SK-N-SH (cell line): ENCODE data around the gene KIT. TPM values are rescaled to one million over a fixed set of nuclear protein-coding genes. Genes with fewer than 3 reads are reported as not detected.

Experiments used
- CTCF ChIA-PET: fragments of 300-600, 350-600 bp; formaldehyde crosslinking; extraction: SDS; loops from one replicate; lab custom pipeline; 2021; lab: Yijun Ruan, JAX
- POLR2A ChIA-PET: fragments of 350-600 bp; sonication (Branson Sonifier 250); formaldehyde crosslinking; extraction: SDS; loops from one replicate; lab custom pipeline; 2020; ENCODE audit warnings: antibody characterized with exemption, inconsistent platforms; lab: Yijun Ruan, JAX
- DNase-seq: peaks from one replicate; pipeline ENCODE4 v3.0.0; 2012
- H2AFZ ChIP-seq: fragments of 200-600 bp; sonication (generic); 2 replicates; pipeline ENCODE4 v1.8.1; 2016; ENCODE audit warnings: antibody characterized with exemption, mild to moderate bottlenecking, low read depth
- H3F3A ChIP-seq: fragments of 200-600 bp; sonication (generic); replicated peaks from 2 replicates; pipeline ENCODE3; 2016; ENCODE audit warnings: antibody characterized with exemption, mild to moderate bottlenecking; ENCODE audit not compliant: insufficient read depth
- H3K27ac ChIP-seq, 2 experiments: fragments of 200-500 bp in 1 of 2; fragments of 200-600 bp in 1 of 2; sonication (Bioruptor generic) in 1 of 2; sonication (generic), shearing (Covaris generic) in 1 of 2; 2 replicates each; pipeline versions ENCODE4 v1.5.1 to v1.6.1; 2014 to 2016; ENCODE audit warnings: low read depth in 2 of 2, inconsistent platforms in 1 of 2, low read length in 1 of 2, mild to moderate bottlenecking in 1 of 2, mixed read lengths in 1 of 2
- H3K27me3 ChIP-seq: fragments of 200-600 bp; sonication (generic), shearing (Covaris generic); 2 replicates; pipeline ENCODE4 v1.6.1; 2016; ENCODE audit warnings: mixed run types; ENCODE audit not compliant: insufficient read depth
- H3K36me3 ChIP-seq, 2 experiments: fragments of 200-500 bp in 1 of 2; fragments of 200-600 bp in 1 of 2; sonication (Bioruptor generic) in 1 of 2; sonication (generic) in 1 of 2; replicated peaks in 1 of 2; 2 replicates each; pipeline versions ENCODE3 to v1.5.1; 2014 to 2016; ENCODE audit warnings: low read length in 1 of 2, mild to moderate bottlenecking in 1 of 2; ENCODE audit not compliant: insufficient read depth in 2 of 2, control insufficient read depth in 1 of 2
- H3K4me1 ChIP-seq, 2 experiments: fragments of 200-500 bp in 1 of 2; fragments of 200-600 bp in 1 of 2; sonication (Bioruptor generic) in 1 of 2; sonication (generic), shearing (Covaris generic) in 1 of 2; 2 replicates each; pipeline versions ENCODE4 v1.5.1 to v1.6.1; 2014 to 2016; ENCODE audit warnings: low read depth in 1 of 2, low read length in 1 of 2, mixed run types in 1 of 2; ENCODE audit not compliant: insufficient read depth in 2 of 2, control insufficient read depth in 1 of 2
- H3K4me2 ChIP-seq: fragments of 200-600 bp; sonication (generic), shearing (Covaris generic); 2 replicates; pipeline ENCODE4 v1.6.1; 2017; ENCODE audit warnings: mixed run types
- H3K4me3 ChIP-seq, 2 experiments: fragments of 200-500 bp in 1 of 2; fragments of 200-600 bp in 1 of 2; sonication (Bioruptor generic) in 1 of 2; sonication (generic), shearing (Covaris generic) in 1 of 2; 2 replicates each; pipeline versions ENCODE4 v1.5.1 to v1.8.1; 2014 to 2016; ENCODE audit warnings: low read depth in 2 of 2, inconsistent platforms in 1 of 2, low read length in 1 of 2, mild to moderate bottlenecking in 1 of 2, mixed read lengths in 1 of 2, moderate library complexity in 1 of 2
- H3K79me2 ChIP-seq: fragments of 200-600 bp; sonication (generic); 2 replicates; pipeline ENCODE4 v1.8.1; 2017; ENCODE audit warnings: mild to moderate bottlenecking; ENCODE audit not compliant: insufficient read depth
- H3K9ac ChIP-seq: fragments of 200-600 bp; sonication (generic); 2 replicates; pipeline ENCODE4 v1.6.1; 2017; ENCODE audit warnings: mixed run types
- H3K9me2 ChIP-seq: fragments of 200-600 bp; sonication (generic); 2 replicates; pipeline ENCODE4 v1.6.1; 2017; ENCODE audit warnings: mixed run types
- H3K9me3 ChIP-seq: fragments of 200-600 bp; sonication (generic); 2 replicates; pipeline ENCODE4 v1.6.1; 2017; ENCODE audit warnings: mixed run types, mild to moderate bottlenecking, moderate library complexity
- H4K20me1 ChIP-seq: fragments of 200-600 bp; sonication (generic); 2 replicates; pipeline ENCODE4 v1.6.1; 2017; ENCODE audit warnings: mild to moderate bottlenecking, mixed run types; ENCODE audit not compliant: insufficient read depth
- EP300 ChIP-seq, 2 experiments: IDR thresholded peaks; 2 replicates each; pipeline versions ENCODE4 v1.4.0 to v1.6.1; 2012; ENCODE audit warnings: borderline replicate concordance in 1 of 2, low read depth in 1 of 2, low read length in 1 of 2
- EZH2phosphoT487 ChIP-seq: fragments of 200-600 bp; sonication (generic); IDR thresholded peaks from 2 replicates; pipeline ENCODE4 v1.6.1; 2017; ENCODE audit warnings: low read depth, mixed run types, mild to moderate bottlenecking, antibody characterized with exemption, moderate library complexity, borderline replicate concordance
- FOSL2 ChIP-seq: IDR thresholded peaks from 2 replicates; pipeline ENCODE4 v1.4.0; 2012; ENCODE audit warnings: low read depth, mild to moderate bottlenecking, moderate library complexity, borderline replicate concordance
- GATA2 ChIP-seq: sonication (generic); formaldehyde crosslinking; IDR thresholded peaks from 2 replicates; pipeline ENCODE4 v1.5.0; 2020; ENCODE audit warnings: mild to moderate bottlenecking, missing genetic modification reagents
- MXI1 ChIP-seq: IDR thresholded peaks from 2 replicates; pipeline ENCODE4 v1.6.1; 2012; ENCODE audit warnings: mild to moderate bottlenecking, low read depth, low read length, improper control_type of control experiment
- NFIC ChIP-seq: IDR thresholded peaks from 2 replicates; pipeline ENCODE4 v1.4.0; 2012; ENCODE audit warnings: borderline replicate concordance
- NRF1 ChIP-seq: IDR thresholded peaks from 2 replicates; pipeline ENCODE4 v1.6.1; 2012; ENCODE audit warnings: low read depth, mild to moderate bottlenecking, low read length
- PBX3 ChIP-seq: IDR thresholded peaks from 2 replicates; pipeline ENCODE4; 2012
- RFX5 ChIP-seq: IDR thresholded peaks from 2 replicates; pipeline ENCODE4 v1.6.1; 2012; ENCODE audit warnings: mild to moderate bottlenecking, improper control_type of control experiment, low read length
- TCF12 ChIP-seq: IDR thresholded peaks from 2 replicates; pipeline ENCODE4 v1.4.0; 2012
- TEAD4 ChIP-seq: IDR thresholded peaks from 2 replicates; pipeline ENCODE4 v1.4.0; 2012; ENCODE audit warnings: mild to moderate bottlenecking, borderline replicate concordance; ENCODE audit not compliant: insufficient read depth
- USF2 ChIP-seq: fragments of 150-350 bp; IDR thresholded peaks from 2 replicates; pipeline ENCODE4 v1.6.1; 2017; ENCODE audit warnings: antibody characterized with exemption, low read length, low read depth, borderline replicate concordance
- WGBS: methylation state at CpG from one replicate; pipeline ENCODE4 v1.1.6; 2017; ENCODE audit warnings: low lambda C conversion rate; 5-methylcytosine and 5-hydroxymethylcytosine counted together
- polyA plus RNA-seq, 3 experiments: library from polyadenylated mRNA; depleted of rRNA; stranded (reverse); fragments of >200 nt; gene quantifications; 2 replicates each; pipeline ENCODE4 v1.2.3, GENCODE V29; 2012
- TF ChIP-seq, protein P1 (sequence below): IDR thresholded peaks from 2 replicates; pipeline ENCODE4 v1.4.0; 2012; ENCODE audit warnings: low read depth, borderline replicate concordance

The KIT gene
- polyA plus RNA-seq, 1 of the 3 experiments (the other 2 are of a cell fraction) = 0.79 TPM

GRCh38 chr4:54779036-54779435, 121.3 kb downstream of the KIT start:
- H3K4me2 ChIP-seq = no peak overlapping the region
- H3K27ac ChIP-seq = no peak overlapping the region
- no peaks in the 10 kb centered on the region for H3K9me2 ChIP-seq
- no peaks in the 10 kb centered on the region for H3K36me3 ChIP-seq
- no peaks in the 10 kb centered on the region for H3F3A ChIP-seq
- H3K4me3 ChIP-seq = no peak overlapping the region
- 16% methylated on average over 2 of the region's 2 CpGs for WGBS
- no peaks in the 10 kb centered on the region for H3K79me2 ChIP-seq
- H3K9ac ChIP-seq = no peak overlapping the region
- CTCF ChIA-PET = no interaction called here
- H3K4me1 ChIP-seq = no peaks in the 10 kb centered on the region
- H4K20me1 ChIP-seq = no peaks in the 10 kb centered on the region
- H3K9me3 ChIP-seq = no peaks in the 10 kb centered on the region
- POLR2A ChIA-PET = no interaction called here
- H2AFZ ChIP-seq = no peak overlapping the region
- no peak for TF ChIP-seq EZH2phosphoT487
- no peak for TF ChIP-seq PBX3
- no peak for TF ChIP-seq GATA2 (CRISPR knock-in tag)
- no peak for TF ChIP-seq EP300 (IDR thresholded peaks at IDR 0.05; ENCODE audit: borderline replicate concordance in 1 of 2, low read depth in 1 of 2, low read length in 1 of 2)
- no peak for TF ChIP-seq TEAD4
- no peak for TF ChIP-seq TCF12
- TF ChIP-seq NFIC = no peak
- no peak for DNase-seq
- H3K27me3 ChIP-seq = peaks cover 8% of the 10 kb centered on the region; the same call in 1 of the 2 replicates

DNA sequence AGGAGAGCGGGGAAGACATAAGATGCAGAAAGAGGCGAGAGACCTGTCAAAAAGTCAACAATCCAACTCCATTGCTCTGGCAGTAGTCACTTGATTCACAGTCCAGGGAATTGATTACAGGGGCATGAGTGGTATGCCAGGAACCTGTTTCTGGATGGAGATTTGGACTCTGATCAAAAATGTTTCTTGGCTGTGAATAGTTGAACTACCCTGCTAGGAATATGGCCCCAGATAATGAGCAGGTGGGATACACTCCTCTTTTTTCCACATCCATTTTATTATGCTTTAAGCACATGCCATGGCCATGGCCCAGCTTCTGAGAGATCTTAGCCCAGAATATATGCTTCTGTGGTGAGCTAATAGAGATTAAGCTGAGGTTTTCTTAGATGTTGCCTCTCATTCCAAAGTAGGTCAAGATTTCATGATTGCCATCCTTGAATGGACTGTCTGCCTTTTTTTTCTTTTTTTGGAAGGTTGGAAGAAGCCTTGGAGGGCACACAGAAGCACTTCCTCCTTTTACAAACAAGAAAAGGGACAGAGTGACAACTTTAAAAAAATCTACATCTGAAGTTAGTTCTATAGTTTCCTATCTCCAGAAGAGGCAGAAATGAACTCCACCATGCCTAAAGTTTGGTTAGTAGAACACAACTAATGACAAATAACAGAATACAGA, 121.9 kb downstream of the KIT start:
- Histone ChIP-seq H3K4me2 (no peak overlapping the region), H3K27me3 (peaks cover 8% of the 10 kb centered on the region; the same call in 1 of the 2 replicates), H3F3A (no peaks in the 10 kb centered on the region), H3K36me3 (no peaks in the 10 kb centered on the region), H3K4me1 (no peaks in the 10 kb centered on the region), H3K79me2 (no peaks in the 10 kb centered on the region), H2AFZ (no peak overlapping the region), H4K20me1 (no peaks in the 10 kb centered on the region), H3K9me2 (no peaks in the 10 kb centered on the region), H3K27ac (no peak overlapping the region), H3K4me3 (no peak overlapping the region), H3K9me3 (no peaks in the 10 kb centered on the region), H3K9ac (no peak overlapping the region)
- CTCF ChIA-PET = no interaction called here
- DNase-seq = no peak
- TF ChIP-seq USF2 (no peak), NRF1 (no peak), MXI1 (no peak), GATA2 (CRISPR knock-in tag) (no peak), FOSL2 (no peak), RFX5 (no peak), NFIC (no peak)
- TF ChIP-seq, protein P1, sequence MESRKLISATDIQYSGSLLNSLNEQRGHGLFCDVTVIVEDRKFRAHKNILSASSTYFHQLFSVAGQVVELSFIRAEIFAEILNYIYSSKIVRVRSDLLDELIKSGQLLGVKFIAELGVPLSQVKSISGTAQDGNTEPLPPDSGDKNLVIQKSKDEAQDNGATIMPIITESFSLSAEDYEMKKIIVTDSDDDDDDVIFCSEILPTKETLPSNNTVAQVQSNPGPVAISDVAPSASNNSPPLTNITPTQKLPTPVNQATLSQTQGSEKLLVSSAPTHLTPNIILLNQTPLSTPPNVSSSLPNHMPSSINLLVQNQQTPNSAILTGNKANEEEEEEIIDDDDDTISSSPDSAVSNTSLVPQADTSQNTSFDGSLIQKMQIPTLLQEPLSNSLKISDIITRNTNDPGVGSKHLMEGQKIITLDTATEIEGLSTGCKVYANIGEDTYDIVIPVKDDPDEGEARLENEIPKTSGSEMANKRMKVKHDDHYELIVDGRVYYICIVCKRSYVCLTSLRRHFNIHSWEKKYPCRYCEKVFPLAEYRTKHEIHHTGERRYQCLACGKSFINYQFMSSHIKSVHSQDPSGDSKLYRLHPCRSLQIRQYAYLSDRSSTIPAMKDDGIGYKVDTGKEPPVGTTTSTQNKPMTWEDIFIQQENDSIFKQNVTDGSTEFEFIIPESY = no peak
- POLR2A ChIA-PET = no interaction called here
- 31% methylated on average over 2 of the region's 2 CpGs for WGBS
